ENCODE data around the gene PRR30.
A peak's percentile ranks its signal among the peaks of the same experiment; 100 is the strongest.

PRR30 gene

GRCh38 chr2:27152796-27153464, 13.7 kb upstream of the PRR30 start:
- no peak for DNase-seq

- no peak for DNase-seq
Measured at GRCh38 chr2:27152102-27152795, 13.0 kb upstream of the PRR30 start.

DNA sequence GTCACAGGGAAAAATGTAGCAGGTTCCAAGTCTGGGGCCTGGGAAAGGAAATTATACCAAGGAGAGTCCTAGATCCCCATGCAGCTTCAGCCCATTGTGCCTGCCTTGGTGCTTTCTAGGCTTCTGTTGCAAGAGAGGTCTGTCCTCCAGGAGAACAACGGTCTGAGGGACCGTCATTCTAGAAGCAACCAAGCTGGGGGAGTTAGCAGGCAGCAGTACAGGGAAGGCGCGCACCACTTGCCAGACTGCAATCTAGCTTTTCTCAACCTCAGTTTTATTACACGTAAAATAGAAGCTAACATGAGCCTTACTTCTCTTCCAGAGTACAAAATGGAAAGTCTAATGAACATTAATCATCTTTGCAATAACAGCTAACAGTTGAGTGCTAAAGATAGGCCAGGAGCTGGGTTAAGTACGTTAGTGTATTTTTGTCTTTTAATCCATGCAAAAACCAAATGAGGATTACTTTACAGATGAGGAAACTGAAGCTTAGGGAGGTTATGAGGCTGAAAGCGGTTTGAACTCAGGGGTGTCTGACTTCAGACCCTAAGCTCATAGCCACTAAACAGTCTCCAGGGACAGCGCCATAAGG, 11.5 kb upstream of the PRR30 start:
- no peak for DNase-seq

- DNase-seq, result no peak
Measured at GRCh38 chr2:27149570-27150405, 10.6 kb upstream of the PRR30 start.

DNA sequence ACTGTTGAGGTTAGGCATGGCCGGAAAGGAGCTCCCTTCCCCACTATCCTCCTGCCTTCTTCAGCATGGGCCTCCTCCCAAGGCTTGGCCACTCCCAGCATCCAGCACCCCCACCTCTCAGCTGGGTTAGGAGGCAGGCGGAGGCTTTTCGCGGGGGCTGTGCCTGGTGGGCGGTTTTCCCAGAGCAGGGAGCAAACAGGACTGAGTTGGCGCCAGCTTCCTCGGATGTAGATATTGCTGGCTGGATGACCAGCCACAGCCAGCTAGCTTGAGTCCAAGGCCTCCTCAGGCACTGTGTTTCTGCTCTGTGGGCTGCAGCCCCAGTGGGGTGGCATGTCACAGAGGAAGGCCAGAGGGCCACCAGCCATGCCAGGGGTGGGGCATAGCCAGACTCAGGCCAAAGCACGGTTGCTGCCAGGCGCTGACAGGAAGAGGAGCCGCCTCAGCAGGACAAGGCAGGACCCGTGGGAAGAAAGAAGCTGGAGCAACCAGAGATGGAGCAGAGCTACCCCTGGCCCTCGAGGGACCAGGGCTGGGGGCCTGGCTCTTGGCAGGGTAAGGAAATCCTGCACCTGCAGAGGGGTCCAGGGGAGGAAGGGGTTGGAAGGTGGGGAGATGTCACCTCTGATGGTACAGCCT, 9.7 kb upstream of the PRR30 start, which contains the start of gene TCF23:
TSS of gene TCF23 (plus strand) at position 204 of the 639 bp plus-strand sequence. CDS start at position 334, 130 bp downstream.
- DNase-seq, result no peak

GRCh38 chr2:27147935-27148334, 8.7 kb upstream of the PRR30 start:
- DNase-seq, result no peak

- DNase-seq, result no peak
Measured at GRCh38 chr2:27145682-27146081, 6.5 kb upstream of the PRR30 start.

DNA sequence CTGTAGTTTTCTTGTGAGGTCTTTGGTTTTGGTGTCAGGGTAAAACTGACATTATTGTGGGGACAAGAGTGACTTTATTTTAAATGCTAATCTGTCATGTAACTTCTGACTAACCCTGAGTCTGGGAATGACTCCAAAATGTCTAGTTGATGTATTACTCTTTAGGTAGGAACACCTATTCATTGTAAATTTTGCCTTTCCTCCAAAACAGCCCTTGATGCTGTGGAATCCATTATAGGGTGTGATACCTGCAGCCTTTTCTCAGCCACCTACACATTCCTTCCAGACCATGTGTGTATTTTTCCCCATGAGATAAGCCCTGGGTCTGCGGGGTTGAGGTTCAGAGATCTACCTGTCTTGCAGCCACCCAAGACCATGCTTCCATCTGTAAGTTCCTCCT, 4.1 kb upstream of the PRR30 start:
- no peak for DNase-seq

GRCh38 chr2:27138111-27138510, 1.1 kb downstream of the PRR30 start:
- no peak for DNase-seq

DNA sequence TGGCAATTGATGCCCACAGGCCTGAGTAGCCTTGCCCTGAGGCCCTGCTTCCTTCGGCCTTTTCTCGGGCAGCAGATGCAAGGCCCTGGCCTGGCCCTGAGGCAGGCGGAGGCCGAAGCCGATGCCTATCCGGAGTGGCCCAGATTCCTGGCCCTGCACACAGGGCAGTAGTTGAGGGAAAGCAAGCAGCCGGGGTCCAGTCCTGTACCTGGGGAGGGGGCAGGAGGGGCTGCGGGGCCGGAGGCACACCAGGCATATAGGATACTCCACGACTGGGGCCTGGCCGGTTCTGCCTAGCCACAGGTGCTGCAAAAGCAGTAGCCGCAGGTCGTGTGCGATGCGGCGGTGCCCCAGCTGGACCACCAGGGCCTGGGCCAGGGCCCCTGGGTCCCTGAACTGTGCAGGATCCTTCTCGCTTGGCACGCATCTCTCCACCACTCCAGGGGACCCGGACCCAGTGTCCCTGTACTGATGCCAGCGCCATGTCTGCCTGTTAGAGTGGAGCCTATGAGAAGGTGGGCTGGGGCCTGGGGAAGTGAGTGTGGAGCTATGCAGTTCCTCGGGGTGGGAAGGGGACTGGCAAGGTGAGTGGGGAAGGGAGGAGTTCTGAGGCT, 1.8 kb downstream of the PRR30 start:
- DNase-seq, result no peak

GRCh38 chr2:27136751-27137150, 2.5 kb downstream of the PRR30 start:
- no peak for DNase-seq

DNA sequence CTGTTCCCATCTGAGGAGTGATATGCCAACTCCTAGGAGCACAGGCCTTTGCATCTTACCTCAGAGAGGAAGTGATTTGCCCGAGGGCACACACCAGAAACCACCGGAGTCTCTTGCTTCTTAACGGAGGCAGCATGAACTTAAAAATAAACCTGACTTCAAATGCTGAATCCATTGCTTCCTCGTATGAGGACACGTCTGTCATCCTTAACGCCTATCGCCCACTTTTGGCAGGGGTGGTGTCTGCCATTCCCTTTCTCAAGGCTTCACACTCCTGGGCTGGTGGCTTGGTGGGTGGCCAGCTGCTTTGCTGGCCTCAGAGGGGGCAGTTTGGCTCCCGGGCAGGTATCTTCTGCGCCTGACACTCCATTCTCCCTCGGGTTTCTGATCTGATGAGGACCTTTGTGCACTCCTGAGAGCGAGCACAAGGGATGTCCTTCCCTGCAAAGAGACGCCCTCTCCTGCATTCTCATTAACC, 3.7 kb downstream of the PRR30 start:
- DNase-seq, result no peak

- no peak for DNase-seq
Measured at GRCh38 chr2:27134781-27135477, 4.3 kb downstream of the PRR30 start.

- peak; percentile 80 for DNase-seq
Measured at GRCh38 chr2:27133905-27134780, 5.1 kb downstream of the PRR30 start, which contains the start of gene PREB. TSS of gene PREB (minus strand) at chr2:27134636. CDS start at chr2:27134421, 215 bp downstream.

DNA sequence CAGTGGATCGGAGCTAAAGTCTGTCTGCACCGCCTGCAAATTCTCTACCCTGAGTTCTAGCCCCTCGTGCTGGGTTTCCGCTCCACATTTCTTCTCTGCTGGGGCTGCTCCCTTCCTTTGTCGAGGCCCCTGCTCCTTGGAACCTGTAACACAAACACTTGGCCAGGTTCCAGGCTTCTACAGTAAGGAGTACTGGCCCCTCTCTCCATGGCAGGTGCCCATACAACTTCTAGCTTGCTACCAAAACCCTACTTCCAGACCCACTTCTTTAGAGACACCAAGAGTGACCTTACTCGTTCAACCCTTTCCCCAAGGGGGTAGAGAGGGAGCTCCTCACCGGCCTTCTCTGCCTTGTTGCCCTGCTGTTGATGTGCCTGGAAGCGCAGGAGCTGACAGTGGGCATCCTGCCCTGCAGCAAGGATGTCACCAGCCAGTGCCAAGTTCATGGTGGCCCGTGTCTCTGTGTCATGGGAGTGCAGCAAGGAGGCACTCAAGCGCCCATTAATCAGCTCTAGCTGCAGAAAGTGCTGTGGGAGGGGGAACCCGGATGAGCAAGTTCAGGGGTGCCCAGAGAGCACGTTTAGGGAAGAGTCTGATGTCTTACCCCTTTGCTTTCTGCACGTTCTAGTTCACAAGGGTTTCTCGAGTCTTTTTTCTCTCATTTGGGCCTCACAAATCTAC, 5.9 kb downstream of the PRR30 start:
- DNase-seq, result no peak

- no peak for DNase-seq
Measured at GRCh38 chr2:27131429-27131828, 7.8 kb downstream of the PRR30 start.

GRCh38 chr2:27130396-27130795, 8.8 kb downstream of the PRR30 start:
- no peak for DNase-seq

DNA sequence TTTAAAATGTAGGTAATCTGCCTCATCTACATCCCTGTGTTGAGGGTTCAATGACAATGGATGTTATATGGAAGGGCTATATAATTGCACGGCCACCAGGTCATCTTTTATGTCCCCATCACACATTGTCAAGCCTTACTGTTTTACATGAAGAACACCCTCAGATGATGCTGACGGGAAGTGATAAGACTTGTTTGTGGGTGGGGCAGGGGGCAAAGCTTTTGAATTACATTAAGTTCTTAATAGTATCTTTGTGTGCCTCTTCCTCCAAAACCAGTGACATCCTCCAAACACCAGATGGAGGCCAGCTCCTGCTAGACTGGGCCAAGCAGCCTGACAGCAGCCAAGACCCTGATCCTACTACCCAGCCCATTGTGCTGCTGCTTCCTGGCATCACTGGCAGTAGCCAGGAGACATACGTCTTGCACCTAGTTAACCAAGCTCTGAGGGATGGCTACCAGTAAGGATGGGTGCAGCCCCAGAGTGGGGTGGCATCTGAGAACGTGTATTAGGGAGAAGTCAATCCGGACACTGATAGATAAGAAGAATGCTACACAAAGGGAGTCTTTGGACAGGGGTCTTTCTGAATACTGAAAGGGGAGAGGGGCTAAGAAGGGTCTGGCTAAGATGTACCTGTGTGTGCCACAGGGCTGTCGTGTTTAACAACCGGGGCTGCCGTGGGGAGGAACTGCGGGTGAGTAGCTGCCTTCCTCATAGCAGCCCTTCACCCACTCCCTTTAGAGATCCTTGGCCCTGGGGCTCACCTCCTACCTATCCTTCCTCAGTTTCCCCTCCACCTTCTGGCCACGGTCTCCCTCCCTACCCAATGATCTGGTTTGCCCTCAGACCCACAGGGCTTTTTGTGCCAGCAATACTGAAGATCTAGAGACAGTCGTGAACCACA, 10.3 kb downstream of the PRR30 start:
- DNase-seq, result no peak

Data from NCI-H1436 treated with DMSO at 0.1 percent for 48 hours (cell line).